BLaER1 (cell line): ENCODE measurements around the gene ABTB1.

ENCODE experiments used
- H3K27ac ChIP-seq: shearing (Covaris generic); formaldehyde crosslinking; 2 replicates; pipeline ENCODE4 v1.8.1; 2022
- H3K27me3 ChIP-seq: shearing (Covaris generic); formaldehyde crosslinking; 2 replicates; pipeline ENCODE4 v1.8.1; 2022
- H3K36me3 ChIP-seq: shearing (Covaris generic); formaldehyde crosslinking; 2 replicates; pipeline ENCODE4 v1.8.1; 2022
- H3K4me1 ChIP-seq: shearing (Covaris generic); formaldehyde crosslinking; 2 replicates; pipeline ENCODE4 v1.8.1; 2022
- H3K4me2 ChIP-seq: shearing (Covaris generic); formaldehyde crosslinking; 2 replicates; pipeline ENCODE4 v1.8.1; 2022
- H3K4me3 ChIP-seq: shearing (Covaris generic); formaldehyde crosslinking; 2 replicates; pipeline ENCODE4 v1.8.1; 2022
- H3K9ac ChIP-seq: shearing (Covaris generic); formaldehyde crosslinking; 2 replicates; pipeline ENCODE4 v1.8.1; 2022
- H3K9me3 ChIP-seq: shearing (Covaris generic); formaldehyde crosslinking; 2 replicates; pipeline ENCODE4 v1.8.1; 2022
- H4K20me1 ChIP-seq: shearing (Covaris generic); formaldehyde crosslinking; 2 replicates; pipeline ENCODE4 v1.8.1; 2022
- Cebpa-rat ChIP-seq: shearing (Covaris generic); IDR thresholded peaks from 2 replicates; pipeline ENCODE4 v1.8.1; 2022

Gene ABTB1

GRCh38 chr3:127672429-127673190, at the start of gene ABTB1:
ABTB1 (plus strand) TSS chr3:127672952; CDS start chr3:127673026, 74 bp downstream.
- Histone ChIP-seq H3K4me1 (peaks cover 40% of the 10 kb centered on the region), H3K9me3 (no peaks in the 10 kb centered on the region), H4K20me1 (peaks cover 14% of the 10 kb centered on the region; the same call in 1 of the 2 replicates), H3K4me3 (peak within 1 kb of the TSS; percentile 91), H3K4me2 (peak within 1 kb of the TSS; percentile 99), H3K27me3 (no peaks in the 10 kb centered on the region), H3K36me3 (peaks cover 14% of the 10 kb centered on the region; the same call in 1 of the 2 replicates), H3K27ac (peak within 1 kb of the TSS; percentile 99), H3K9ac (peak within 1 kb of the TSS; percentile 97)
- no peak for TF ChIP-seq Cebpa-rat

GRCh38 chr3:127624063-127624462, 48.7 kb upstream of the ABTB1 start:
- Histone ChIP-seq H4K20me1 (peaks cover 33% of the 10 kb centered on the region; the same call in 1 of the 2 replicates), H3K4me3 (no peak overlapping the region), H3K9ac (no peak overlapping the region), H3K27ac (no peak overlapping the region), H3K9me3 (no peaks in the 10 kb centered on the region), H3K4me2 (no peak overlapping the region), H3K36me3 (peaks cover 47% of the 10 kb centered on the region), H3K27me3 (peaks cover 19% of the 10 kb centered on the region), H3K4me1 (peaks cover 10% of the 10 kb centered on the region)
- TF ChIP-seq Cebpa-rat, result no peak

- Histone ChIP-seq H3K4me1 (peaks cover 24% of the 10 kb centered on the region), H3K9ac (no peak overlapping the region), H4K20me1 (peaks cover 24% of the 10 kb centered on the region), H3K4me2 (0 out of 2 replicates have a peak overlapping the region, but pooled peaks have one; percentile 12), H3K4me3 (no peak overlapping the region), H3K27ac (no peak overlapping the region), H3K9me3 (no peaks in the 10 kb centered on the region), H3K27me3 (peaks cover 37% of the 10 kb centered on the region), H3K36me3 (peaks cover 30% of the 10 kb centered on the region)
- no peak for TF ChIP-seq Cebpa-rat
Measured at GRCh38 chr3:127625821-127626220, 46.9 kb upstream of the ABTB1 start.

GRCh38 chr3:127628426-127628787, 44.3 kb upstream of the ABTB1 start:
- 0 out of 2 replicates have a peak overlapping the region, but pooled peaks have one; percentile 69 for H3K4me3 ChIP-seq
- no peaks in the 10 kb centered on the region for H3K9me3 ChIP-seq
- H3K36me3 ChIP-seq, result 0 out of 2 replicates have a peak, but pooled peaks cover 4% of the 10 kb centered on the region
- H4K20me1 ChIP-seq, result peaks cover 17% of the 10 kb centered on the region
- TF ChIP-seq Cebpa-rat, result no peak
- H3K27ac ChIP-seq, result no peak overlapping the region
- H3K9ac ChIP-seq, result no peak overlapping the region
- peak overlapping the region; percentile 82; the same call in 1 of the 2 replicates for H3K4me2 ChIP-seq
- H3K27me3 ChIP-seq, result peaks cover 39% of the 10 kb centered on the region
- peaks cover 24% of the 10 kb centered on the region for H3K4me1 ChIP-seq

- Histone ChIP-seq H3K4me1 (peaks cover 24% of the 10 kb centered on the region), H3K4me3 (peak within 1 kb of the TSS; percentile 69), H3K27ac (peak within 1 kb of the TSS; percentile 50; the same call in 1 of the 2 replicates), H3K36me3 (no peaks in the 10 kb centered on the region), H3K9ac (peak within 1 kb of the TSS; percentile 64), H3K27me3 (peaks cover 39% of the 10 kb centered on the region), H4K20me1 (peaks cover 17% of the 10 kb centered on the region), H3K4me2 (peak within 1 kb of the TSS; percentile 82), H3K9me3 (no peaks in the 10 kb centered on the region)
- no peak for TF ChIP-seq Cebpa-rat
Measured at GRCh38 chr3:127628788-127629466, 43.8 kb upstream of the ABTB1 start, which contains the start of gene PODXL2. PODXL2 (plus strand) TSS chr3:127629185; CDS start chr3:127629220, 35 bp downstream.

- Histone ChIP-seq H3K9me3 (no peaks in the 10 kb centered on the region), H3K36me3 (no peaks in the 10 kb centered on the region), H3K27ac (peak overlapping the region; percentile 50; the same call in 1 of the 2 replicates), H3K4me2 (peak overlapping the region; percentile 82), H3K9ac (peak overlapping the region; percentile 64), H3K4me3 (peak overlapping the region; percentile 69), H3K4me1 (peaks cover 24% of the 10 kb centered on the region), H4K20me1 (peaks cover 17% of the 10 kb centered on the region), H3K27me3 (peaks cover 39% of the 10 kb centered on the region)
- TF ChIP-seq Cebpa-rat, result no peak
Measured at GRCh38 chr3:127629467-127630403, 43.0 kb upstream of the ABTB1 start.

GRCh38 chr3:127630811-127631714, 41.7 kb upstream of the ABTB1 start:
- H3K4me3 ChIP-seq, result no peak overlapping the region
- no peaks in the 10 kb centered on the region for H3K9me3 ChIP-seq
- H3K36me3 ChIP-seq, result no peaks in the 10 kb centered on the region
- peaks cover 21% of the 10 kb centered on the region for H3K4me1 ChIP-seq
- TF ChIP-seq Cebpa-rat, result no peak
- peak overlapping the region; percentile 82 for H3K4me2 ChIP-seq
- H3K27me3 ChIP-seq, result peaks cover 39% of the 10 kb centered on the region
- H3K27ac ChIP-seq, result no peak overlapping the region
- peaks cover 25% of the 10 kb centered on the region for H4K20me1 ChIP-seq
- H3K9ac ChIP-seq, result no peak overlapping the region

GRCh38 chr3:127632035-127632820, 40.5 kb upstream of the ABTB1 start:
- Histone ChIP-seq H4K20me1 (peaks cover 36% of the 10 kb centered on the region), H3K4me3 (no peak overlapping the region), H3K9me3 (no peaks in the 10 kb centered on the region), H3K9ac (no peak overlapping the region), H3K36me3 (no peaks in the 10 kb centered on the region), H3K4me2 (no peak overlapping the region), H3K4me1 (peaks cover 23% of the 10 kb centered on the region), H3K27me3 (peaks cover 33% of the 10 kb centered on the region), H3K27ac (no peak overlapping the region)
- no peak for TF ChIP-seq Cebpa-rat
